Lower lobe of right lung (tissue), 2 donors: ENCODE results near the gene PLPP2. TPM values are rescaled to one million over a fixed set of nuclear protein-coding genes. Genes with fewer than 3 reads are reported as not detected.
"Not testable (repeated sequence)": the region's sequence is repeated elsewhere in the genome, so short reads cannot be mapped to it uniquely, and the experiment has no call there.

Source experiments
- ATAC-seq, 2 donors: fragments of 200-7000 bp; cut with Tn5 transposase; one replicate each; pipeline ENCODE4 v1.9.1; 2020 to 2022; ENCODE audit warnings: mild to moderate bottlenecking in 2 of 2, moderate library complexity in 2 of 2
- DNase-seq: peaks from one replicate; pipeline ENCODE4 v3.0.0-alpha.2; 2020
- H3K27ac ChIP-seq: fragments of 200-600 bp; one replicate; pipeline ENCODE4 v1.8.0; 2022
- H3K27me3 ChIP-seq: fragments of 200-600 bp; one replicate; pipeline ENCODE4 v1.8.0; 2022; ENCODE audit warnings: low read depth
- H3K36me3 ChIP-seq: fragments of 200-600 bp; one replicate; pipeline ENCODE4 v1.8.0; 2022; ENCODE audit warnings: mild to moderate bottlenecking
- H3K4me1 ChIP-seq: fragments of 200-600 bp; one replicate; pipeline ENCODE4 v1.8.0; 2022
- H3K4me3 ChIP-seq: fragments of 200-600 bp; one replicate; pipeline ENCODE4 v1.8.0; 2022; ENCODE audit warnings: mild to moderate bottlenecking
- H3K9me3 ChIP-seq: fragments of 200-600 bp; one replicate; pipeline ENCODE4 v1.8.0; 2022
- CTCF ChIP-seq: fragments of 200-600 bp; IDR thresholded peaks from one replicate; pipeline ENCODE4 v1.8.0; 2022; ENCODE audit warnings: antibody characterized with exemption, mild to moderate bottlenecking
- intact Hi-C: fragments of 100-400 bp; cut with DNase I; formaldehyde crosslinking; loops from one replicate; pipeline ENCODE4 v1.11.0; 2022
- total RNA-seq: library from RNA; stranded (reverse); fragmentation: NEBNext Ultra II Directional; extraction: Animal tissue kit (Norgen Biotek cat#: 25700); gene quantifications from one replicate; pipeline ENCODE4 v1.2.1, GENCODE V29; 2021
- donor health status: DM: no; HTN: yes; CAD: no; lungs with severe emphysema.

The PLPP2 gene
- total RNA-seq, 1 donor from 2014 or later, result 11.7 TPM

- Histone ChIP-seq H3K36me3 (no peaks in the 10 kb centered on the region), H3K27me3 (peaks cover 13% of the 10 kb centered on the region), H3K27ac (no peak overlapping the region), H3K9me3 (no peaks in the 10 kb centered on the region), H3K4me3 (no peak overlapping the region), H3K4me1 (no peaks in the 10 kb centered on the region)
- no peak for ATAC-seq
- DNase-seq, result peak; percentile 30
- intact Hi-C loops, result no loop called here
- TF ChIP-seq CTCF, result no peak
These were observed 16.2 kb downstream of the PLPP2 start for GRCh38 chr19:275000-275399.

- DNase-seq (no peak), ATAC-seq (no peak)
- Histone ChIP-seq H3K36me3 (no peaks in the 10 kb centered on the region), H3K4me1 (no peaks in the 10 kb centered on the region), H3K27me3 (peaks cover 10% of the 10 kb centered on the region), H3K4me3 (no peak overlapping the region), H3K9me3 (no peaks in the 10 kb centered on the region), H3K27ac (no peak overlapping the region)
- intact Hi-C loops, result no loop called here
- no peak for TF ChIP-seq CTCF
These were observed 17.8 kb downstream of the PLPP2 start for GRCh38 chr19:273393-273792.

- H3K9me3 ChIP-seq, result no peaks in the 10 kb centered on the region
These were observed 19.3 kb downstream of the PLPP2 start for GRCh38 chr19:271856-272255.

GRCh38 chr19:270766-271318, 20.4 kb downstream of the PLPP2 start:
- H3K36me3 ChIP-seq, intact Hi-C loops, ATAC-seq, DNase-seq, H3K27ac ChIP-seq, H3K4me3 ChIP-seq, H3K9me3 ChIP-seq: not testable (repeated sequence)
- peaks cover 12% of the 10 kb centered on the region for H3K4me1 ChIP-seq
- peaks cover 17% of the 10 kb centered on the region for H3K27me3 ChIP-seq

More at GRCh38 chr19:271856-272255, 19.3 kb downstream of the PLPP2 start:
- Histone ChIP-seq H3K36me3 (no peaks in the 10 kb centered on the region), H3K4me3 (no peak overlapping the region), H3K27ac (no peak overlapping the region), H3K4me1 (peaks cover 9% of the 10 kb centered on the region), H3K27me3 (peaks cover 8% of the 10 kb centered on the region)
- DNase-seq (no peak), ATAC-seq (no peak)
- intact Hi-C loops, result no loop called here
- no peak for TF ChIP-seq CTCF

- peaks cover 27% of the 10 kb centered on the region for H3K27me3 ChIP-seq
- ATAC-seq (no peak), DNase-seq (no peak)
- TF ChIP-seq CTCF, result no peak
- H3K27ac ChIP-seq, result no peak overlapping the region
- H3K36me3 ChIP-seq, result no peaks in the 10 kb centered on the region
- no peaks in the 10 kb centered on the region for H3K9me3 ChIP-seq
- intact Hi-C loops, result no loop called here
- H3K4me1 ChIP-seq, result peaks cover 12% of the 10 kb centered on the region
- no peak overlapping the region for H3K4me3 ChIP-seq
These were observed 22.0 kb downstream of the PLPP2 start for GRCh38 chr19:269241-269640.

- peaks cover 27% of the 10 kb centered on the region for H3K27me3 ChIP-seq
- H3K4me3 ChIP-seq, result no peak overlapping the region
- H3K36me3 ChIP-seq, result no peaks in the 10 kb centered on the region
- no peaks in the 10 kb centered on the region for H3K9me3 ChIP-seq
- DNase-seq, result no peak
- no peak for TF ChIP-seq CTCF
- intact Hi-C loops, result no loop called here
- H3K27ac ChIP-seq, result no peak overlapping the region
- H3K4me1 ChIP-seq, result peaks cover 6% of the 10 kb centered on the region
- no peak for ATAC-seq
These were observed 29.1 kb downstream of the PLPP2 start for GRCh38 chr19:262125-262524.

GRCh38 chr19:256804-257203, 34.4 kb downstream of the PLPP2 start:
- ATAC-seq, intact Hi-C loops, H3K27me3 ChIP-seq, H3K4me3 ChIP-seq, H3K4me1 ChIP-seq, H3K36me3 ChIP-seq, DNase-seq, H3K27ac ChIP-seq, H3K9me3 ChIP-seq: not testable (repeated sequence)

- H3K4me1 ChIP-seq, H3K4me3 ChIP-seq, H3K27ac ChIP-seq, ATAC-seq, intact Hi-C loops, H3K9me3 ChIP-seq, DNase-seq, H3K36me3 ChIP-seq: not testable (repeated sequence)
- H3K27me3 ChIP-seq, result peaks cover 10% of the 10 kb centered on the region
These were observed 38.6 kb downstream of the PLPP2 start for GRCh38 chr19:252421-253186.
